GM18502 (cell line): ENCODE results near the gene ZNF132.
"Not testable (repeated sequence)": the region's sequence is repeated elsewhere in the genome, so short reads cannot be mapped to it uniquely, and the experiment has no call there.

Experiments
- ATAC-seq: cut with Tn5 transposase; IDR thresholded peaks from one replicate; pipeline ENCODE4 v1.9.1; 2021; ENCODE audit warnings: mild to moderate bottlenecking; ENCODE audit not compliant: unreplicated experiment, poor library complexity

ZNF132 gene

DNA sequence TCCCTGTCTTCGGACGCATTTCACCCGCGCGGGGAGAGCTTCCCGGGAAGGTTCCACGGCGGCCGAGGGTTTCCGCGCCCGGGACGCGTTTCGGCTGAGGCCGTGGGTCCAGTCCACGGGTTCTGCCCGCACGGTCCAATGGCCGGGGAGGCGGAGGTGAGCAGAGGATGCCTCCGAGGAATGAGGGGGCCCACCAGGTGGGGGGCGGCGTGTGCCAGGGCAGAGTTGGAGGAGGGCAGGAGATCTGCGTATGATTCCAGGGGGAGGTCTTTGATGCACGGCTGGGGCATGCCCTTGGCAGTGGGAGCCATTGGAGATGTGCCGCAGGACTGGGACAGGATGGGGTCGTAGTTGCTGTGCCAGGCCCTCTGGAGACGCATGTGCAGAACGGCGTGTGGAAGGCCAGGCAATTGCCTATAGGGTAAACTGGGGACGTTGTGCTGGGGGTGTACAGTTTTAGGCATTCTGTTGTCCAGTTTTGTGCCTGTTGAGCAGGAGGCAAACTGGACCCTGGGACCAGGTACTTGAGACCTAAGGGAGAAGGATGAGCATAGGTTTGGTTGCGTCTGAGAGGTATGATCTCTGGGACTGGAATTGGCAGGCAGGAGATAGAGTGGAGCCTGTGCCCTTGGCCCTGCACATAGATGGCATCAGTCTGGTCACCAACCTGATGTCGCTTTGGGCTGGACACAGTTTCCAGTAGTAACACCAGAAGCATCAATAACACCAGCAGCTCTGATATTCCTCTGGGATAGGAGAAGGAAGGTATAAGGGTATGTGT is 30.8 kb downstream of the ZNF132 start:
- ATAC-seq: peak; percentile 12

DNA sequence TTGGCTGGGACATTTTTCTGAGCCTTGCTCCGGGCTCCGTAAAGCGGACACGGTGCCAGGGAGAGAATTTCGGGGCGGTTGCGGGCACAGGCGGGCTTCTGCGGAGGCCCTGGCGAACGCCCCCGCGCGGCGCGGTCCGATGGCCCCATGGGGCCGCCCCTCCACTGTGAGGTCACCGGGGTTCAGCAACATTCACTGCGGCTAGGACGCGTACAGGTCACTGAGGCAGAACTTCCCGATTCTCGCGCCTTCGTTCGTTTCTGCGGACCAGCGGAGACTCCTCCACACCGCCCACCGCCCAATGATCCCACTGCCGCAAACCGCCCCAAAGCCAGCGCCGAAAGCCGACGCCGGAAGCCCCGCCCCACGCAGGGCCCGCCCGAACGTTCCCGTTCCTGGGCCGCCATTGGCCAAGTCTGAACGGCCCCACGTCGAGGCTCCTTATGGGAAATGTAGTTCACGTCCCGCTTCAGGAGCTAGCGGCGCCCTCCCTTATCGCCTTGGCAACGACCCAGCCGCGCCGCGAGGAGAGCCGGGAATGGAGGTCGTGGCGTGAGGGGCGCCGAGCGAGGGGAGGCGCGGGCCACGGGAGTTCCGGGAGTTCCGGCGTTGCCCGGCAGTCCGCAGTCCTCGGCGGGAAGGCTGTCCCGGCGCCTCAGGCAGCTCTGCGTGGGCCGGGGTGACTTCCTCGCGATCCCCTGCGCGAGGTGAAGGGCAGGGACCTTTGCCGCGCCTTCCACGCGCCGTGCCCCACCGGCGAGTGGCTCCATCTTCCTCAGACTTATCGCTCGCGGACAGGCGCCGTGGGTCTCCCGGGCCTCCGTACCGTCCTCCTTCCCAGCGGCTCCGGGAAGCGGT is 31.6 kb downstream of the ZNF132 start, which contains the start of gene ZNF584:
Gene ZNF584 (plus strand): TSS at position 498 of the 858 bp plus-strand sequence. CDS start 499 bp downstream, outside the sequence.
- peak; percentile 93 for ATAC-seq

DNA sequence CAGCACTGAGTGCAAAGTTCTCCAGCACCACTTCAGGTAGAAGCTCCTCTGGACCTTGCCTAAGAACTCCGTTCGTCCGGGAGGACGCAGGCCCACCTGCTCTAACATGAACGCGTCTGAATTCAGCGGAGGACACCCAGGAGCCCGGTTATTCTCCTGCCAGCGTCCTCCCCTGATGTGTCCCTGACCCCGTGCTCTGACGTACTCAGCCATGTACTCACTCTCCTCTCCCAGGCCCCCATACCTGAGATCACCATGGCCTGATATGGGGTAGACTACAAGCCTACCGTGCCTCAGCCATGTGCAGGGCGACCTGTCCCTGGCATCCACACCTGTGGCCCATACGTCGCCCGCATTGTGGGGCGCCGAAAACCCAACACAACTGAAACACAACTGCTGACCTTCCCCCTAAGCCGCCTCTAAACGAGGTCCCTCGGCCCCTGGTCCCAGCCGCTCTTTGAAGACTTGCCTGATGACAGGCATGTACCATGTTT is 32.2 kb downstream of the ZNF132 start:
- no peak for ATAC-seq

DNA sequence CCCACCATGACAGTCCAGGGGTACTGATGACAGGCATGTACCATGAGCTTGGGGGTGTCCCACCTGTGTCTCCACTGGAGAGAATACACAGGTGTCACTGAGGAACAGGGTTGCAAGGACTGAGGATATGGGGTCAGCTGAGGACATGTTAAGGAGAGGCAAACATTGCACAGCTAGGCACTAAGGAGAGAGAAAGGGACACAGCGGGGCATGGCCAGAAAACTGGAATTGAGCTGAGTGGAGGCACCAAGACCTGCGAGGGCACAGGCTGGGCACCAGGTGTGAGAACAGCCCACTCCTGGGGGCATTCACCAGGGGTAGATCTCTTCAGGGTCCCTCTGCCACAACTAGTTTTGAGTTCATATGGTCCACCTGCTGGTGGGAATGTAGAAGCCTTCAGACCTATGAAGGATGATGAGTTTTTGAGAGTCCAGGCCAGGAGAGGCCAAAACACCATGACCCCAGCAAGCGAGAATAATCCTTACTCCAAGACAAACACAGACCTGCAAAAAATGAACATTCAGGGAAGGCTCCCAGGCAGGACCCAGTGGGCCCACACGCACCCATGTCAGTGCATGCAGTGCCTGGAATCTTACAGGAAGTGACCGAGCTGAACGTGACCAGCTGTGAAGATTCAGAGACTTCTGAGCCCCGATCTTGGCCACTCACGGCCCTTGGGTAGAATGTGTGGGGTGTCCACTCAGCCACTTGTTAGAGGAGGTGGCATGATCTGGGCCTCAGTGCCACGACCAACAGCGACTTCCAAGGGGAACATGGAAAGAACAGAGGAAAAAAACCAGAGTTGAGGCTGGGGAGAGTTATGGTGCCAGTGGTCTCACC is 32.9 kb downstream of the ZNF132 start:
- no peak for ATAC-seq

DNA sequence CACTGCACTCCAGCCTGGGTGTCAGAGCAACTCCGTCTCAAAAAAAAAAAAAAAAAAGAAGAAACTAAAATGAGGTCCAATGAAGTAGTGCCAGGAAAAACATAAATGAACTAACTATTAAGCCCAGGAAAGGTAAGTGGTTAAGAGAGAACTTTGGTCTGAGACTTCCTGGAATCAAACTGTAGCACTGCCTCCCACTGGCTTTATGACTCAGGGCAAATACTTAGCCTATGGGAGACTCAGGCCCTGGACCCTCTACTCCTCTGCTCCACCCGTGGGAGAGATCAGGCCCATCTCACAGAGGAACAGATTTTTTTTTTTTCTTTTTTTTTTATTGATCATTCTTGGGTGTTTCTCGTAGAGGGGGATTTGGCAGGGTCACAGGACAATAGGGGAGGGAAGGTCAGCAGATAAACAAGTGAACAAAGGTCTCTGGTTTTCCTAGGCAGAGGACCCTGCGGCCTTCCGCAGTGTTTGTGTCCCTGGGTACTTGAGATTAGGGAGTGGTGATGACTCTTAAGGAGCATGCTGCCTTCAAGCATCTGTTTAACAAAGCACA is 36.0 kb downstream of the ZNF132 start:
- not testable (repeated sequence) for ATAC-seq

DNA sequence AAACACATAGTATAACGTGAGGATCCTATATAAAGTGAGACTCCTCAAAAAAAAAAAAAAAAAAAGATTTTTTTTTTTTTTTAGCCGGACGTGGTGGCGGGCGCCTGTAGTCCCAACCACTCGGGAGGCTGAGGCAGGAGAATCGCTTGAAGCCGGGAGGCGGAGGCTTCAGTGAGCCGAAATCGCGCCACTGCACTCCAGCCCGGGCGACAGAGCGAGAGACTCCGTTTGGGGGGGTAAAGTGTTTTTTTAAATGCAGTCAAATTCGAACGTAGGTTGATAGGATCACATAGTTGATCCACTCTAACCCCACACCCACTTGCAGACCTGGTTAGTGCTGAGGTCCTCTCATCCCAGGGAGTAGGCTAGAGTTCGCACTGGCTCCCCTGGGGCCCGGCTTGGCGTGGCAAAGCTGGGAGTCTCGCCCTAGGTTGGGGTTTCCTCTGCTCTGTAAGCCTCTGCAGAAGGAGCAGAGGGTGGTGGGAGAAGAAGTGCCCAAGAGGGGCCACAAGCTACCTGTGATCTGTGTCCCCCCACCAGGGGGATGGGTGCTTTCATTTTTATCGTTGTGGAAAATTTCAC is 38.0 kb downstream of the ZNF132 start:
- no peak for ATAC-seq

DNA sequence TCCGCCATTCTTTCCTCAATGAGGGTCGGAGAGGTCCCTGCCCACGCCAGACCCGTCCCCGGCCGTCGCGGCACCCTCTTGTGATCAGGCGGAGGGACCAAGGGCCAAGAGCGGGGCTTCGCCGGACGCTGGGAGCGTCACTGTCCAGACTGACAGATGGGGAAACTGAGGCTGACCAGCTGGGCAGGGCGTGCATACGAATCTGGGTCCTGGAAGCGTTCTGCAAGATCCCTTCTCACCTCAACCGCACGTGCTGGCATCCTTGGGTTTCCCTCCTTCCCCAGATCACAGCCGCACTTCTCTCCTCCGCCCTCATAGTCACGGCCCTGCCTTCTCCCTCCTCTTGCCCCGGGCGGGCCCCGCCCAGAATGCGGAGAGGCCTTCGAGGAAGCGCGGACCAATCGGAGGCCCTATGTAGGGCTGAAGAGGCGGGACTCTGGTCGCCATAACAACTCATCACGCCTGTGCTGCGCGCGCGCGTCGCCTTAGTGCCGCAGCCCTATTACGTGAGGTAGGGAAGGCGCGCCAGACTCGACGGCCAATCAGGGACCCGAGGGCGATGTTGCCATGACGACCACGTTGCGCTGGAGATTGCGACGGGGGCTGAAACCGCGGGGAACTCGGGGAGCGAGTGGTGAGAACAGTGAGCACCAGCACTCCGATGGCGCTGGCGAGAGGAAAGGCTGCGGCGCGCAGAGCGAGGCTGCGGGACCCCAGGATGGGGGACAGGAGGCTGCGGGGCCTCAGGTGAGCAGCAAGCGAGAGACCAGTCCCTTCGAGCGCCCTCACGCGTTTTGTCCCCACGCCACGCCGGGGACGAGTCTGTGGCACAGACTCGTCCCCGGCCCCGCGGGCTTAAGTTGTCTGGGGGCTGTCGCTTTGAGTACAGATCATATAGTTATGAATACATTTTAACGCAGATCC is 38.8 kb downstream of the ZNF132 start:
- ATAC-seq: peak; percentile 97

DNA sequence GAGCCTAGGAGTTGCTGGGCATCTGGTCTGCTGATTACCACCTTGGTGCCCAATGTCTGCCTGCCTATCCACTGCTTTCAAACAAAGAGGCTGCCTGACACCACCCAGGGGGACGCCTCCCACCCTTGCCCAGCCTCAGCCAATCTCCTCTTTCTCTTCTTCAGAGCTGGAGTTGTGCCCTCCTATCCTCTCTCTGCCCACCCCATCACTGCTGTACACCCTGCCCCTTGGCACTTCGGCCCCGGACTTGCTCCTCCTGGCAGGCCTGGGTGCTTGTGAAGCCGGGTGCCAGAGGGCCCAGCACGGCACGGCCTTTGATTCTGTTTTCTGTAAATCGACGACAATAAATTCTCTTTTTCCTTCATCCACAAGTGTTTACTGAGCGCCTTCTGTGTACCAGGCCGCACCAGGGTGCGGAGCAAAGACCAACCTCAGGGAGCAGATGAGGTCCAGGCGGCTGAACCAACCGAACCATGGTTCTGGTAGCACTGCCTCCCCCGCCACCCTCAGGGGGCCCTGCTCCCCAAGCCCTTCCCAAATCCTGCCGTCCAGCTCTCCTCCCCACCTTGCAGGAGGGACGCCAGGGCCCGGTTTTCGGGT is 39.5 kb downstream of the ZNF132 start:
- ATAC-seq: no peak

DNA sequence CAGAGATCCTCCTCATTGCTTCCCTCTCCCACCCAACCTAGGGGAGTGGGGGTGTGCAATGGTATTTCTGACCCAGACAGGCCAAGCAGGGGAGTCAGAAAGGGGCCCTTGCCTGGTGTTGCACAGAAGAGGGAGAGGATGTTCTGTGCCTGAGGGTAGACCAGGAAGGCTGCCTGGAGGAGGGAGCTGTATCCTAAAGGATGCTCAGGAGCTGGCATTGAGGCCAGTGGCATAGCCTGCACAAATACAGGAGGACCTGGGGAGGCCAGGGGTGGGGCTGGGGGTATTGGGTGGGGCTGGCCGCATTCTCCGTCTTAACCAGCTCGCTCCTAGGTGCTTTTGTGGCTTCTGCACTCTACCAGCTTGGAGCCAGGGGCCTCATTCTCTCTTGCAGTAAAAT is 40.0 kb downstream of the ZNF132 start:
- no peak for ATAC-seq

DNA sequence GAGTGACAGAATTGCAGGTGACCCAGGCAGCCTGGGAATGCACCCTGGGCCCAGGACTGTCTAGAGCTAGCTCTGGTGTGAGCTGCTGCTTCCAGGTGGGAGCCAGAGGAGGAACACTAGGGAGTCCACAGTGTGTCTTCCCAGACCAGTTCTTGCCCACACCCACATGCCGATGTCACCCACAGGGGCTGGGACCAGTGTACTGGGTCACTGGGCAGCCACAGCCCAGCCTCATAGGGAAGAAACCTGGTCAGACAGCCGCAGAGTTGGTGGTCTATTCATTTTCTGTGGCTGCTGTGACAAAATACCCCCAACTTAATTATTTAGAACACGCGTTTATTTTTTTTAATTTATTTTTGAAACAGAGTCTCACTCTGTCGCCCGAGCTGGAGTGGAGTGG is 41.4 kb downstream of the ZNF132 start:
- no peak for ATAC-seq

DNA sequence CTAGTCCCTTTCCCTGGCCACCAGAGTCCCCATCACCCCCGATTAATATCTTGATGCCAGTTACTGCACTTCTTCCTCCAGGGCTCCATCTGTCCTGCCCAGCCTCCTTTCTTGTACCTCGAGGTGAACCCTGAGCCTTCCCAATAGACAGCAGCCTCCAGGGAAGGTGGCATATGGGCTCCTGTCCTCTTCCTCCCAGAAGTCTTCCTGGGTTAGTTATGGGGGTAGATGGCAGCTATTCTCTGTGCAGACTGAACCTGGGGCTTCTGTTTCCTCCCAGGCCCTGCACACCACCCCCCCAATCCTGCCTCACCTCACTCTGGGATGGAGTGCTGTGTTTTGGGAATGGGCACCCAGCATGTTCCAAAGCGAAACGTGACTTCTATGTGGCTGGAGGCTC is 41.9 kb downstream of the ZNF132 start:
- ATAC-seq: no peak

DNA sequence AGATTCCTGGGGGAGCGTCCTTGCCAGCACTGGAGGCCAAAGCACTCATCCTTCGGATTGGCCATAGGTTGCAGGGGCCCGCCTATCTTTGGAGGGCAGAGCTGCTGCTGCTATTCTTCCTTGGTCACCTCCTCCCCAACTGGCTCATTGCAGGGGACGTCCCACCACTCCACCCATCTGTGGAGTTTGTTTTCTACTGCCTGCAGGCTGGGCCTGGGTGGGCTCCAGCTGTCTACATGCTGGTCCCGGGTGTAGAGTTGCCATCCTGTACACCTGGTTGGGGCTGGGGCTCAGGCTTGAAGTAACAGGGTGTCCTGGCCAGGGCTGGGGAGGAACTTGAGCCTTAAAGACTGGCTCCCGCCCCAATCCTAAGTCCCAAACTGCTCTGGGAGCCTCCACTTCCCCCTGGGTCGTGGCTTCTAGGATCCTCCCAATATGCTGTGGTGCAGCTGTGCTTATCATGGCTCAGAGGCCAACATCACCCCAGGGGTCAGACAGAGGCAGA is 42.4 kb downstream of the ZNF132 start:
- no peak for ATAC-seq

DNA sequence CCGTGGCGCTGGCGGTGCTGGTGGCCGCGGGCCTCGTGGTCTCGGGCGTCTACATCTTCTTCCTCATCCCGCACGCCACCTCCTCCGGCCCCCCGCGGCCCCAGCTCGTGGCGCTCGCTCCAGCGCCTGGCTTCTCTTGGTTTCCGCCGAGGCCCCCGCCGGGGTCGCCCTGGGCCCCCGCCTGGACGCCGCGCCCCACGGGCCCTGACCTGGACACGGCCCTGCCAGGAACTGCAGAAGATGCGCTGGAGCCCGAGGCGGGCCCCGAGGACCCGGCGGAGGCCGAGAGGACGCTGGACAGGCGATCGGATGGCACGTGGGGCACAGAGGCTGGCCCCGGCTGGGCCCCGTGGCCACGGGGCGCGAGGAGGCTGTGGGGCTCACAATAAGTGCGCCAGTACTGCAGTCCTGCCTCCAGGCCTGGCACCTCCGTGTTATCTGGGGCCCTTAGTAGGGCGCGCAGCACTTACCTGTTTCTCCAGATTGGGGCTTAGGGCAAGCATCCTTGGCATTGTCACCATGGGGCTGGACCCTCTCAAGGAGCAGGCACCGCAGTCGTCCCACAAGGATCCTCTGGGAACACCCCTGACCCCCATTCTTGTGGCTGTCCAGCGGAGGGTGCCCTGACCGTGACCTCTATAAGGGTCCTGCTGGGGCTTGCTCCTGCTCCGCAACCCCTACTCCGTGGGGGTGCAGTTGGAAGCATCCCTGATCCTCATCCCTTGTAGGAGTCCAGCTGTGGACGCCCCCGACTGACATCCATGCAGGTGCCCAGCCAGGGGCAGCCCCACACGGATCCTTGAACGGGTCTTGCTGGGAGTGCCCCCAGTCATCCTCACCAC is 43.0 kb downstream of the ZNF132 start:
- no peak for ATAC-seq

DNA sequence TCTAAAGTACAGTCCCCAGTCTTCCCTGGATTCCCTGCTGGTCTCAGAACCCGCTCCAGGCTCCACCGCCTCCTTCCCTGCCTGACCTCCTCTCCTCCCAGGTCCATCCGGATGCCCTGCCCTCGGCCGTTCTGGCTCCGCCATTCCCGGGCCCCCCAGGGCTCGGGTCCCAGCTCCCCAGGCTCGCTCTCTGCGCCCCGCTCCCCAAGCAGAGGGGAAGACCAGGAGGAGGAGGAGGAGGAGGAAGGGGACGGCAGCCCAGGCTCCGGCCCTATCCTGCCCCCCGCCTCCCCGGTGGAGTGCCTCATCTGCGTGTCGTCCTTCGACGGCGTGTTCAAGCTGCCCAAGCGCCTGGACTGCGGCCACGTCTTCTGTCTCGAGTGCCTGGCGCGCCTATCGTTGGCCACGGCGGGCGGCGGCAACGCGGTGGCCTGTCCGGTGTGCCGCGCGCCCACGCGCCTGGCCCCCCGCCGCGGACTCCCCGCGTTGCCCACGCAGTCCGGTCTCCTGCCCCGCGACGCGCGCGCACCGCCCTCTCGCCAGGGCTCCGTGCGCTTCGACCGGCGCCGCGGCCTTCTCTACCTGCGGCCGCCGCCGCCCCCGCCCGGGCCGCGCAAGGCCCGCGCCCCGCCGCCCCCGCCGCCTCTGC is 43.9 kb downstream of the ZNF132 start:
- ATAC-seq: no peak

DNA sequence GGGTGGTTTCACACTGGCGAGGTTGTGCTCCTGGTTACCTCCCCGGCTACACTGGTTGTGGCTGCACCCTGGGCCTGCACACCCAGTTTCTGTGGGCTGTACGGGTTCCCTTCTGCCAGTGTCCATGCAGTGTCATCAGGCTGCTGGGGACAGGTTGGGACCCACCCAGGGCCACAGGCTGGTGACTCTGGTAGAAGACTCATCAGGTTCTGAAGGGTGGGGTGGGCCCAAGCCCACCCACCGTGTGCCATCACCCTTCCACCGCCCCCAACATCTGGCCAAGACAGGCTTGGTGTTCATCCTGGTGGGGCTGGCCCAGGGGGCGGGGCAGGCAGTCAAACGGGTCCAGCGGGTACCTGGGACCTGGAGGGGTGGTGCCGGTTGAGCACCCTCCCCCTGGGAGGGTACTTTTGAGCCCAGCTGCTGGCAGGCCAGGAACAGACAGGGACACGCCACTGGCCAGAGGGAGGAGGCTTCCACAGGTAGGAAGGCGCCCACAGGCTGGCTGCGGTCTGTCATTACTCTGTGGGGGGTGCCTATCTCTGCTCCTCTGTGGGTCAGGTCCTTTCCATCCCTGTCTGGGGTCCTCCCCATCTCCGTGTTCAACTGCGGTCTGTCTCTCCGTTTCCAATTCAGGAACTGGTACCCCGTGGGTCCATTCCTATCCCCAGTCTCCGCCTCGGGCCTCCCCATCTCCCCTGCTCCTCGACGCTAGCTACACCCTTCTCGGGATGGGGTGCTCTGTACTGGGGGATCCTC is 44.6 kb downstream of the ZNF132 start, which contains the start of gene RNF225:
Gene RNF225 (plus strand): TSS at position 437 of the 759 bp plus-strand sequence. CDS start 434 bp downstream, outside the sequence.
- no peak for ATAC-seq

DNA sequence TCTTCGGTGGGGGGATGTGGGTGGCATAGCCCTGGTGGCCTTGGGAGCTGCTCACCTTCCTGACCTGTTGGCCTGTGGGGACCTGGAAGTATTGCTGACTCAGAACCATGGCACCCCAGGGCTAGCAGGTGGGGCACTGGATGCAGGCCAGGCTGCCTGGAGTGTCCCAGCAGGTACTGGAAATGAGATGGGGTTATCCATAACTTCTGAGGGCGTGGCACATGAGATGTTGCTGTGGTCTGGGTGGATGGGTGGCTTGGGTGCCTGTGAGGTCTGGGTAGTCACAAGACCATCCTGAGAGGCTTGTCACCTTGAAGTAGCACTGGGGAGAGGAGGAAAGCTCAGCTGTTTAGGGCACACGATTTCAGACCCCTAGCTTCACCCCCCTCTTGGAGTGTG is 45.1 kb downstream of the ZNF132 start:
- no peak for ATAC-seq
